Posterior cingulate gyrus (tissue), 11 donors: ENCODE data around the gene DDB1.

Experiments
- DNase-seq, 10 donors: peaks; one replicate each; pipeline versions ENCODE4 v3.0.0 to v3.0.0-alpha.2; 2020 to 2021; ENCODE audit warnings: mixed read lengths in 3 of 10
- intact Hi-C: fragments of 100-400 bp; cut with DNase I; formaldehyde crosslinking; loops from one replicate; pipeline ENCODE4 v1.15.1; 2023

The DDB1 gene

DNA sequence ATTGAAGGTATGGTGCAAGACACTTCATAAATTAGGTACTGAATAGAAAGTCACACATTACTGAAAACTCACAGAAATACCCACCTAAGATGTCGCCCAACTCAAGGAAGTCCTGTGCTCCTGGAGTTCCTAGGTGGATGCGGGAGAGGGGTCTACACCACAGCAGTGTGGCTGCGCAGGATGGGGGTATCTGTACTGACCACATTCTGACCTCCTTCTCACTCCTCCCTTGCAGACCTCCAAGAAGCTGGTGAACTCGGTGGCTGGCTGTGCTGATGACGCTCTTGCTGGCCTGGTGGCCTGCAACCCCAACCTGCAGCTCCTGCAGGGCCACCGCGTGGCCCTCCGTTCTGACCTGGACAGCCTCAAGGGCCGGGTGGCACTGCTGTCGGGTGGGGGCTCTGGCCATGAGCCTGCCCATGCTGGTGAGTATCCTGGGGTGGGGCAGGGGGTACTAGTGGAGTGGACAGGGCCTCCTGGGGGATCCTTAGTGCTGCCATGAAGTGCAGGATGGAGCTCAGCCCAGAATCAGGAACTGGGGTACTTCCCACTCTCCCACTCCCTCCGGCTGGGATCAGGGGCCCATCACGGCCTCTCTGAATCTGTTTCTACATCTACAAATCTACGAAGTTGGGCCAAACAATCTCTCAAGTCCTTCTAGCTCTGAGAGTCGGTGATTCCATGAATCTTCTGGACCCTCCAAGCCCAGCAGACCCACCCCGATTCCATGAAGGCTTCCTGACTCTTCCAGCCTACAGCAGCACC, 5.0 kb upstream of the DDB1 start:
- intact Hi-C loops, result loop anchor here (10.0 kb wide), 1 partner anchor 97 kb away; the partner anchor contains the start of gene SDHAF2
- DNase-seq, result no peak

DNA sequence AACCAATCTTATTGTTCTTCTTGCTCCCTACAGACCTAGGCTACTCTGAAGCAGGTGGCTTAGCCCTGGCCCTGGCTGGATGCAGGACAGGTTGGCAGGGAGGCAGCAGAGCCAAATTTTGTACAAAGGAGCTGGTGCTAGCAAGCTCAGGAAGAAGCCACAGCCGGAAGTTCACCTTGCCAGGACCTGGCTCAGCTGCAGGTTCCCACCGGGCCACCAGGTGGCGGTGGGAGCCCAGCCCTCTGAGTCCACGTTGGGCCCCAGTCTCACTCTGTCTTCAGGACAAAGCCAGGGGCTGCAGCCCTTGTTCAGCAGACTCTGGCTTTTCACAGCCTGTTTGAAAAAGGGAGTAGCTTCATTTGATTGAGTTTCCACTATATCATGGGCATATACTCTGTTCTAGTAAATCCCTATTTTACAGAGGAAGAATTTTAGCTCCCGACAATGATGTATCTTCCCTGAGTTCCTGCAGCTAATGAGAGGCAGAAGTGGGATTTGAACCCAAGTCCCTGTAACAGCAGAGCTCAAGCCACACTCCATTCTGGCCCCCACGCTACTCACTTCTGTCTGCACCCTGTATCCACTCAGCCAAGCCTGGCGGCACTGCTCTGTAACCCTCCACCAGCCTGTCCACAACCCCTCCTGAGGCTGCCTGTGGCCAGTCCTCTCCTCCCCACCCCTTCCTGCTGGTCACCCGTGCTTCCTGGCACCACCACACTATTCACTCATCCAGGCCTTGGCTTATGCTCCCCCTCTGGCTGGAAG, 3.4 kb upstream of the DDB1 start:
- DNase-seq, result peak; percentile 42 to 96 (median 66)
- intact Hi-C loops, result loop anchor here (1.0 to 10.0 kb wide), 2 partner anchors 49 to 98 kb away; partner anchors contain the start of gene SDHAF2

DNA sequence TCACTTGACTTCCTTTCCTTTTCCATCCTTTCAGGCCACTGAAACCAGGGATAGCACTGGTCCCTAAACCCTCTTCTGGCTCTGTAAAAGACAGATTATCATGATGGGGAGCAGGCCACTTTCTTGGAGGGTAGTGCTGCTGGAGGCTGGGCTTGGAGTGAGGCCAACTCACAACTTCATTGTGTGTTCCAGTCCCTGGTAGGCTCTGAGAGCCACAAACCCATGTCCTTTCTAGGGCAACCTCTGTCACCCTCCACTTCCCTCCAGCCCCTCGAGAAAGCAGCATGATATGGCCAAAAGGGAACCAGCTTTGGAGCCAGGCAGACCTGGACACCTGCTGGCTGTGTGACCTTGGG, 2.4 kb upstream of the DDB1 start:
- no peak for DNase-seq
- intact Hi-C loops, result loop anchor here (10.0 kb wide), 1 partner anchor 99 kb away; the partner anchor contains the start of gene SDHAF2

DNA sequence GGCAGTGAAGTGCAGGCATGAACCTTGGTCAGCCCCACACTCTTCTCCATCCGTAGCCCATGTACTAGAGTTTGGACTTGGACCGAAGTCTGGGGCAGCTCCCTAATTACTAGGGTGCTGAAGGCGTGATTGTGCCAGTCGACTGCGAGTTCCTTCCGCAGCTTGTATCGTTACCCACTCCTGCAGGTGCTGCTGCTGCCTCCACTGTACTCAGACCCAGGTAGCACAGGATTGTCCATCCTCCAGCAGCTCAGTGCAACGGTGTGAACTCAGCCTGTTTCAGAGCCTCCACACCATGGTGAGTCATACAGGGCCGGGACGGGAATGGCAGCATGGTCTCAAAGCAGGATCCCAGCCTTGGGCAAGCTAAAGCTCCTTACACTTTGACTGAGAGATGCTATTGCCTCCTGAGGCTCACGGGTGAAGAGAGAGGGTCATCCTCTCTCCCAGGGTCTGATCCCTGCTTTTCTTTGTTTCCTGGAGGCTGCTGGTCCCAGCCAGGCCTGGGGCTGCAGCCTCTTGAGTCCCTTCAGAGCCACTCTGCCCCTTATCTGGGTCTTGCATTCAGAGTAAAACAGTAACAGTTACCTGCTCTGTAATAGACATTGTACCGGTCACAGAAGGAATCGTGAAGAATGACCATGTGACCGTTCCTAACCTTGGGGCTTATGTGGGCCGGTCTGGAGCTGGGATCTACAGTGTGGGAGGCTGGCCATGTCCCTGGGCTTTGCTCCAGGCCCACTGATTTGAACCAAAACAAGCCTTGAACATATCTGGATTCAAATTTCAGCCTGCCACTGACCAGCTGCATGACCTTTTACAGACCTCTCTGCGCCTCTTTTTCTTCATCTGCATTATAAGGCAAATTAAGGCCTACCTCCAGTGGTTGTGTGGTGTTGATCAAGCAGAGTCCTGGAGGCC, 1.8 kb upstream of the DDB1 start:
- intact Hi-C loops, result loop anchor here (10.0 kb wide), 1 partner anchor 100 kb away; the partner anchor contains the start of gene SDHAF2
- DNase-seq, result peak in 1 of 10 donors; percentile 68

DNA sequence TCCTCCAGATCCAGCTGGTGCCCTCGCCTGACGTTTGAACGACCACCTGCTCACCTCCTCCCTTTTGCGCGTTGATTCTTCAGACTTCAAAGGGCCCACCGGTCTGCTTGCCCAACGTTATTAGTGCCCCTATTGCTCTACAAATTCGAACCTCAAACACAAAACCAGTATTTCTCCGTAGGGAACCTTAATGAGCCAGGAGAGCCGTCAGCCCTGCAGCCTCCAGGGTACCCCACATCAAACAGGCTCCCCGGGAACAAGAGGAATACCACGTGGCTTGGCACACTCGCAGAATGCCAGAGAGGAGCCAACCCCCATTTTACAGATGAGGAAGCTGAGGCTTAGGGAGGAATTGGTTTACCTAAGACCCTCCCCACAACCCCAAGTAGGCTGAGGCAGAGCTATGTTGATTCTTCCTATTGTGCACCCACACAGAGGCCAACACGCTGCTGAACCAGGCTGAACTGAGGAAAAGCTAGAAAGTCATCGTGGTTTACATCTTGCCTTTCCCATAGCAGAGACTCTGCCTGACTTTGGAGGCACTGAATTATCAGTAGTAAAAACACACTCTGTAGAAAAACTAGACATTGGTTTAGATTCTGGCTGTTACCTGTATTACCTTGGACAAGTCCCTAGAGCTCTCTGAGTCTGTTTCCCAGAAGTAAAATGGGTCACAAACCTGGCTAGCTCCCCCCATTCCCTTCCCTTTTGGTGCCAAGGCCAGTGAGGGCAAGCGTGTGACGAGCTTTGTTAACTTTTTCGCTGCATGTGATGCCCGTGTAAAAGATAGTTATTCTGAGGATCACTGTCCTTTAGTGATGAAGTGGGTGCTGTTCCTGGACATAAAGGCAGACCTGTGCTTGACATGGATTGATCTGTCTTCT, 887 bp upstream of the DDB1 start:
- DNase-seq, result no peak
- intact Hi-C loops, result loop anchor here (1.0 to 10.0 kb wide), 2 partner anchors 28 to 101 kb away; partner anchors contain the start of genes CYB561A3 and SDHAF2

DNA sequence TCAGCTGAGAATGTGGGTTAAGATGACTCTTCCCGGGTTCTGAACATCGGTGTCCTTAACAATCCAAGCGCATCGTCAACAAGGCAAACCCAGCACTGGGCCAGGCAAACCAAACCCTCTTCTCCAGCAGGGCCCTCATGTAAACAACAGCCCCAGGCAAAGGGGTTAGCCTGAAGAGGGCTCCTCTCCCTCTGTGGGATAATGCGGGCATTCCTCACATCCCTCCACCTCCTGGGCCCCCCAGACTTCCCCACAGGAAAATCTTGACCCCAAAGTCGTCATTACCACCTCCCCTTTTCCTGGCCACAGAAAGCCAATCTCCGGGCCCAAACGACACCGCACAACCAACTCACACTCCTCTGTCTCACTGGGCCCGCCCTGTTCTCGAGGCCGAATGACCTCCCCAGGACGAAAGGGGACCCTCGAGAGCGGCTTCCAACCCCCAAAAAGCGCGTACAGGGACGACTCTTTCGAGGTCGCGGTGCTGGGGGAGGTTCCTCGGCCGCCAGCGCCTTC, 566 bp downstream of the DDB1 start:
- intact Hi-C loops, result loop anchor here (10.0 kb wide), 1 partner anchor 102 kb away; the partner anchor contains the start of gene SDHAF2
- DNase-seq, result no peak

DNA sequence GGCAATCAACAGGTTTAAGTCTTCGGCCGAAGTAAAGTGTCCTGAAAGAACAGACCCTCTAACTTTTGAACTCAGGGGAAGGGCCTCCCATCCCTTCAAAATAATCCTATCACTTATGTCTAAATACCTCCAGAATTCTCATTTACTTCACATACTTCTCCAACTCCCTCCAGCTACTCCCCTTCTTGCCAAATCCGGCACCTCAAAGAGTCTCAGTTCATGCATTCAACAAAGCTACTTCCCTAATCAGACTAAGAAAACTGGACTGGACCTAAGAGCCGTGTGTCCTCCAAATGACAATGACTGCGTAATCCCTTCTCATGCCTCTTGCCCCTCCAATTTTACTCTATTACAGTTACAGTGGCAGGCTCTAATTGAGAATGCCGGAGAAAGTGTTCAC, 1.3 kb downstream of the DDB1 start:
- DNase-seq, result no peak
- intact Hi-C loops, result loop anchor here (10.0 kb wide), 1 partner anchor 103 kb away; the partner anchor contains the start of gene SDHAF2

DNA sequence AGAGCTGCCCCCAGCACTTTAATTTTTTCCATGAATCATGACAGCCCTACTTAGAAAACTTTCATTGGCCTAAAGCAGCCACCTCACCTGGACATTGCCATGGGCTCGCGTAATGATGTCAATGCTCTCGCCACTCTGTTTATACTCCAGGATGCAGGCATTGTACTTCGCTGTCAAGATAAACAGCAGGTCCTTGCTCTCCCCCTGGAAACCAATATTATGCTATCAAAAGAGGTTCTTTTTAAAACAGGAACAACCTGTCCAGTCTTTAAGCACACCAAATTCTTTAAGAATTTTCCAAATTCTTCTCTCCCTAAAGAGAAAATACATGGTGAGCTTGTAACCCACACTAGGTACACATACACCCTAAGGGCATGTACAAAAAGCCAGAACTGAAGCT, 3.0 kb downstream of the DDB1 start:
- no peak for DNase-seq
- intact Hi-C loops, result loop anchor here (10.0 kb wide), 1 partner anchor 105 kb away; the partner anchor contains the start of gene SDHAF2

DNA sequence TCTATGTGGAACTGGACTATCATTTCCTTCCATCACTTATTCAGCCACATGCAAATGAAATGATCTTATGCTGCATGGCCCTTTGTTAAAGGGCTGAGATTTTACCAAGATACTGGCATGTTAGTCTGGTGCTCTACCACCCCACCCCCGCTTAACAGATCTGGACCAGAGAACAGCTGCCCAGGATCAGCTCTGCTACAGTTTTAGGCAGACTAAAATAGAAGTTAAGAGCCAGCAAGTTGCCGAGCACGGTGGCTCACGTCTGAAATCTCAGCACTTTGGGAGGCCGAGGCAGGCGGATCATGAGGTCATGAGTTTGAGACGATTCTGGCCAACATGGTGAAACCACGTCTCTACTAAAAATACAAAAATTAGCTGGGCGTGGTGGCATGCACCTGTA, 4.6 kb downstream of the DDB1 start:
- intact Hi-C loops, result no loop called here

DNA sequence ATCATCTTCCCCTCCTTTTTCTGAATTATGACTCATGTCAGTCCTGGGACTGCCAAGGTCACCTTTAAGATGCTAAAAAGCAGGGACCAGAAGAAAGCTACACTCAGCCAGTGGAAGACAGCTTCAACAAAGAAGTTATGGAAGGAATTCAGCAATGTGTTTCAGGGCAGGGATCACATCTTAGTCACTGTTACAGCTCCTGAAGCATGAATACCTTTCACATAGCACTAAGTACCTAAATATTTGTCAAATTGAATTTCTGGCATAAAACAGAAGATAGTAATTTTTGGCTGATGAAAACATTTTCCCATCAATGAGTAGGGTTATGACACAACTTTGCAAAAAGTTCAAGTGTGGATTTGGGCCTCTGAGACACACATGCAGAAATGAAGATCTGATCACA, 5.2 kb downstream of the DDB1 start:
- intact Hi-C loops, result no loop called here

More for the DNA sequence above, 4.6 kb downstream of the DDB1 start:
- DNase-seq, result no peak

DNA sequence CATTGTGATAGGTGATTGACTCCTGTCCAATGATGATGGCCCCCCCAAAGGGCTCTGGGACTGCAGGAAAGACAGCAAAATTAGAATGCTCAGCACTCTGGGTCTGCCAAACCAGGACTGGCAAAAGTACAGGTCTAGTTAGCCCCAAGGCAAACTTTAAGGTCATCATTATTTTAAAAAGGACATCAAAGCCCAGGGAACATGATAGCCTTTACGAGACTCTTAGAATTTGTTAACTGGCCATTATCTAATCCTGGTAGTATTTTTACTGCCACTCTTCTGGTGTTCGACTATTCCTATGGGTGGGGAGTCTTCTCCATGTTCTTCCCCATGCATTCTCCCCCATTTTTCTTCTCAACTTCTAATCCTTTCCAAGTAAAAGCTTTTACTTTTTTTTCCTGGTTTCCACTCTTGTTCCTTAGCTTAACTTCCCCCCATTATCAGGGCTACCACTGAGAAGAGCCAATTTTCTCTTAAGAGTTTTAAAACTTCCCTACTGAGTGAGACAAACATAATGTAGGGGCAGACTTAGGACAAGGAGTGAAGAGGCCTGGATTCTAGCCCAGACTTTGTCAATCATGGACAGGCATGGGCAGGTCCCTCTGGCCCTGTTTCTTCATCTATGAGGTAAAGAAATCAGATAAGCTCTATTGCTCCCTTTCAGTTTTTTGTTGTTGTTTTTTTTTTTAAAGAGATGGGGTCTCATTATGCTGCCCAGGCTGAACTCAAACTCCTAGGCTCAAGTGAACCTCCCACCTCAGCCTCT, 7.1 kb downstream of the DDB1 start:
- DNase-seq, result no peak
- intact Hi-C loops, result no loop called here

More for the DNA sequence above, 5.2 kb downstream of the DDB1 start:
- DNase-seq, result no peak

DNA sequence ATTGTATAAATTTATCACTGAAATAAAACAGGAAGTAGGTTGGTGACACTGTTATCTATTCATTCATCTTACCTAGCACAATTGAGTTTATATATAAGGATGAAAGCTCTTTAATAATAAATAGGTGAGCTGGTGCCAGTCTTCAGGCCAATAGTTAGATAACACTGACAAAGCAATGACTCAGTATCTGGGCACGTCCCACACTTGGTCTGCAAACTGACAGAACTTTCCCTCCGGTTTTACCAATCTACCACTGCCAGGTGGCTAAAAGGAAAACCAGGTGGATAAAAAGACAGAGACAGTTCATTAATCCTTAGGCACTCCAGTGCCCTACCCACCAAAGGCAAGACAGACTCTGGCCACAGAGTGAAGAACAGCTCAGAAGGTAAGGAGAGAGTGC, 17.6 kb downstream of the DDB1 start:
- DNase-seq, result no peak
- intact Hi-C loops, result no loop called here

DNA sequence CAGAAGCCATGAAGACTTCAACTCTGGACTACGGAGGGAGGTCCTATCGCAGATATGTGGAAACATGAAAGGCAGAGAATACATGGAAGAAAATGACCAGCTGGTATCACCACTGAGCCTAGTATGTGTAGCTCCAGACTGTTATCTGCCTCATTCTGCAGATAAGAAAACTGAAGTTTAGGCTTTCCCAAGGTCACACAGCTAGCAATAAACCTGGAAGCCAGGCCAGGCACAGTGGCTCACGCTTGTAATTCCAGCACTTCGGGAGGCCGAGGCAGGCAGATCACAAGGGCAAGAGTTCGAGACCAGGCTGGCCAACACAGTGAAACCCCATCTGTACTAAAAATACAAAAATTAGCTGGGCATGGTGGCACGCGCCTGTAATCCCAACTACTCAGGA, 22.2 kb downstream of the DDB1 start:
- DNase-seq, result no peak
- intact Hi-C loops, result no loop called here

DNA sequence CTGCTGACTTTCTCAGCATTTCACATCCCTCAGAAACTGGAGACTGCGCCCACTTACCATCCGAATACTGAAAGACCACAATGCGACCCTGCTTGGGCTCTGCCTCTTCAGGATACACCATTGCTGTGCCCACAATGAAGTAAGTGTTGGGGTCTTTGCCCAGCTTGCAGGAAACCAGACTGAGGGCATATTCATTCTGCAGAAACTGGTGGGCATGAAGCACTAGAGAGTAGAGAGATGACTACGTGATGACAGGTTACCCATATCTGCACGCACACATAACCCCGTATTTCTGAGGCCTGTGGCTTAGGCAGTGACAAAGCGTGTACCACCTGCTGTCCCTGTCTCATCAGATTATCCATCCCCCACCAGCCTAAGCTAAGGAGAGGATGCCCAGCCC, 23.2 kb downstream of the DDB1 start:
- DNase-seq, result no peak
- intact Hi-C loops, result no loop called here

DNA sequence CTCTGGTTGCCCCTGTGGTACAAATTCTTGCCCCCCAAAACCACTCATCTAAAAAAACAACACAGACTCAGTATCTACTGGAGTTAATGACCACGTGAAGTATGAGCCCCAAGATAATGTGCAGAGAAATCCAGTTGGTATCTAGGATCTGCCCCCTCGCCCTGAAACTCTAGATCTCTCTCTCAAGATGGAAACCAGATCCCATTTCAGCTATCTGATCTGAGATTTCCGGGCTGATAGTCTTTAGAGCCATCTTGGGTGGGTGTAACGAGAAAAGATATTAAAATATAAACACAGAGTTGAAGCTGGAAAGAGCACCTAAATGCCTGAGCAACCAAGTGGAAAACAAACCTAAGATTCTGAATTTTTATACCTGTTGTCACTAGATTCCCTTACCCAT, 23.8 kb downstream of the DDB1 start:
- intact Hi-C loops, result no loop called here
- no peak for DNase-seq

DNA sequence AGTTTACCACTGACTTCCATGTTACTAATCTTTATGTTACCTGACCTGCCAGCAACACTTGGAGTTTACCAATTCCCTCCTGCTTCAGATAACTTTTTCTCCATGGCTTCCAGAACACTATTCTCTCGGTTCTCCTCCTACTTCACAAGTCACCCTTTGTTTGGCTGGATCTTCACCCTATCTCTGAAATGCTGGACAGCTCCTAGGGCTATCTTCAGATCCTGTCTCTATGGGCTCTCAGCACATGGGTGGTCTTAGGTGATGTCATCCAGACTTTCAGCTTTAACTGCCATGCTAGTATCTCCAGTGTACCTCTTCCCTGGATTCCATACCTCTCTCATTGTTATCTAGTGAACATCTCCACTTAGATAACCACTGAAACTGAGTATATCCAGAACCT, 25.6 kb downstream of the DDB1 start:
- intact Hi-C loops, result no loop called here
- no peak for DNase-seq

DNA sequence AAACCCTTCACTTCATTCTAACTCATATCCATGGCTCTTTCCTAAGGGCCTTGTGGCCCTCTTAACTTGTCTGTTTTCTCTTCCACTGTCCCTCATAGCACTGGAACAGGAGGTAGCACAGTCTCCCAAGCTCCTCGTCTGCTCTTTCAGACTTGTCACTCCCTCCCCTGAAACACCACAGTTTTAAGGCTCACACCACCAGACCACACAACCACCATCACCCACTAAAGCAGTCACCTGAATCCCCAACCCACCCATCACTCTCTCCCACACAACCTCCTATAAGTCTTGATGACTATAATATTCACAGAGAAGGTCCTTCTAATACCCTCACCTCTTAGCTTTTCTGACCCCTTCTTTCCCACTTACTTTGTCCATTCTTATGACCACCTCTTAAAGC, 26.7 kb downstream of the DDB1 start:
- intact Hi-C loops, result no loop called here
- DNase-seq, result no peak

DNA sequence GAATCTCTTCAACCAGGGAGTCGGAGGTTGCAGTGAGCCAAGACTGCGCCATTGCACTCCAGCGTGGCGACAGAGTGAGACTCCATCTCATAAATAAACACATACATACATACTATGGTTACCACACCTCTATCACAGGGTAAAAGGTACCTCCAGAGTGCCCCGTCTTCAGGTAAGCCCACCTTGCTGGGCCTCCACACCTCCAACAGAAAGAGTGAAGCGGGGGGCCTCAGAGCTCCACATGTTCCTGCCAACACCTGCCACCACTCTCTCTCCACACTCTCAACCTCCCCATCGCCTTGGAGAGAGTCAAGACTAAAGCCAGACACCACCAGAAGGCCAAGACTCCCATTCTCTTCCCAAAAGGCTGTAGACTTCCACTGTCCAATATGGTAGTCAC, 27.5 kb downstream of the DDB1 start:
- intact Hi-C loops, result no loop called here

More for the DNA sequence above, 27.5 kb downstream of the DDB1 start:
- DNase-seq, result no peak
